Osteocyte (in vitro differentiated cells): ENCODE results near the gene FAM81A. TPM values are rescaled to one million over a fixed set of nuclear protein-coding genes. Genes with fewer than 3 reads are reported as not detected.
A peak's percentile ranks its signal among the peaks of the same experiment; 100 is the strongest.

ENCODE experiments used
- DNase-seq: peaks from one replicate; pipeline ENCODE4 v3.0.0; 2021; ENCODE audit warnings: mixed read lengths; ENCODE audit not compliant: unreplicated experiment; ENCODE audit errors: extremely low spot score
- H3K27ac Mint-ChIP-seq: one replicate; pipeline ENCODE4 v1.8.0; 2021; ENCODE audit warnings: mild to moderate bottlenecking, mixed read lengths; ENCODE audit not compliant: unreplicated experiment
- H3K27me3 Mint-ChIP-seq: one replicate; pipeline ENCODE4 v1.8.0; 2021; ENCODE audit warnings: mixed read lengths; ENCODE audit not compliant: unreplicated experiment
- H3K36me3 Mint-ChIP-seq: one replicate; pipeline ENCODE4 v1.8.0; 2021; ENCODE audit warnings: mixed read lengths; ENCODE audit not compliant: unreplicated experiment
- H3K4me1 Mint-ChIP-seq: one replicate; pipeline ENCODE4 v1.8.0; 2021; ENCODE audit warnings: mixed read lengths; ENCODE audit not compliant: unreplicated experiment
- H3K4me3 Mint-ChIP-seq: one replicate; pipeline ENCODE4 v1.8.0; 2021; ENCODE audit warnings: mild to moderate bottlenecking, moderate library complexity, mixed read lengths; ENCODE audit not compliant: unreplicated experiment
- H3K9me3 Mint-ChIP-seq: one replicate; pipeline ENCODE4 v1.8.0; 2021; ENCODE audit warnings: mixed read lengths; ENCODE audit not compliant: unreplicated experiment
- total RNA-seq: library from RNA; stranded (reverse); gene quantifications from 2 replicates; pipeline ENCODE4 v1.2.1, GENCODE V29; 2021
- TF ChIP-seq, protein P1 (sequence below): fragments of 200-600 bp; sonication (generic); IDR thresholded peaks from 2 replicates; pipeline ENCODE4 v1.5.0; 2021; ENCODE audit warnings: antibody characterized with exemption, mild to moderate bottlenecking, moderate library complexity

Gene FAM81A
- total RNA-seq, 1 donor from 2014 or later, result not detected

GRCh38 chr15:59531066-59531675 lies 93.2 kb downstream of the FAM81A start:
- no peak overlapping the region for H3K27ac Mint-ChIP-seq
- H3K4me1 Mint-ChIP-seq, result peaks cover 2% of the 10 kb centered on the region
- no peak for DNase-seq
- TF ChIP-seq, protein P1, sequence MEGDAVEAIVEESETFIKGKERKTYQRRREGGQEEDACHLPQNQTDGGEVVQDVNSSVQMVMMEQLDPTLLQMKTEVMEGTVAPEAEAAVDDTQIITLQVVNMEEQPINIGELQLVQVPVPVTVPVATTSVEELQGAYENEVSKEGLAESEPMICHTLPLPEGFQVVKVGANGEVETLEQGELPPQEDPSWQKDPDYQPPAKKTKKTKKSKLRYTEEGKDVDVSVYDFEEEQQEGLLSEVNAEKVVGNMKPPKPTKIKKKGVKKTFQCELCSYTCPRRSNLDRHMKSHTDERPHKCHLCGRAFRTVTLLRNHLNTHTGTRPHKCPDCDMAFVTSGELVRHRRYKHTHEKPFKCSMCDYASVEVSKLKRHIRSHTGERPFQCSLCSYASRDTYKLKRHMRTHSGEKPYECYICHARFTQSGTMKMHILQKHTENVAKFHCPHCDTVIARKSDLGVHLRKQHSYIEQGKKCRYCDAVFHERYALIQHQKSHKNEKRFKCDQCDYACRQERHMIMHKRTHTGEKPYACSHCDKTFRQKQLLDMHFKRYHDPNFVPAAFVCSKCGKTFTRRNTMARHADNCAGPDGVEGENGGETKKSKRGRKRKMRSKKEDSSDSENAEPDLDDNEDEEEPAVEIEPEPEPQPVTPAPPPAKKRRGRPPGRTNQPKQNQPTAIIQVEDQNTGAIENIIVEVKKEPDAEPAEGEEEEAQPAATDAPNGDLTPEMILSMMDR, result no peak
- H3K9me3 Mint-ChIP-seq, result no peaks in the 10 kb centered on the region
- H3K27me3 Mint-ChIP-seq, result peaks cover 19% of the 10 kb centered on the region
- no peaks in the 10 kb centered on the region for H3K36me3 Mint-ChIP-seq
- no peak overlapping the region for H3K4me3 Mint-ChIP-seq

- TF ChIP-seq, protein P1, result peak; percentile 82
- Mint-ChIP-seq H3K27ac (no peak overlapping the region), H3K9me3 (no peaks in the 10 kb centered on the region), H3K27me3 (peaks cover 24% of the 10 kb centered on the region), H3K36me3 (no peaks in the 10 kb centered on the region), H3K4me1 (peaks cover 2% of the 10 kb centered on the region), H3K4me3 (no peak overlapping the region)
- DNase-seq, result no peak
Observed at GRCh38 chr15:59532770-59533379, 94.9 kb downstream of the FAM81A start.

DNA sequence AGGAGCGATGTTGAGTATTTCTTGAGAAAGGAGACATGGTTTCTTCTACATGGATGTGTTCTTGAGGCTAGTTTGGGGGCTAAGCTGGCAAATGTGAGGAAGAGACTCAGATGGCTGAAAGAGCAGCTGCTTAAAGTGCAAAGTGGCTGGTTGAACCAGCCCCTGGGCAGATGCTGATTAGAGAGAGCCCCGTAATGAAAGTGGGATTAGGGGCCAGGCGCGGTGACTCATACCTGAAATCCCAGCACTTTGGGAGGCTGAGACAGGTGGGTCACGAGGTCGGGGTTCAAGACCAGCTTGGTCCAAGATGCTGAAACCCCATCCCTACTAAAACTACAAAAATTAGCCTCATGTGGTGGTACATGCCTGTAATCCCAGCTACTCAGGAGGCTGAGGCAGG lies 98.6 kb downstream of the FAM81A start:
- peaks cover 19% of the 10 kb centered on the region for H3K27me3 Mint-ChIP-seq
- no peak for DNase-seq
- H3K36me3 Mint-ChIP-seq, result no peaks in the 10 kb centered on the region
- no peak overlapping the region for H3K27ac Mint-ChIP-seq
- no peaks in the 10 kb centered on the region for H3K9me3 Mint-ChIP-seq
- TF ChIP-seq, protein P1, result no peak
- H3K4me3 Mint-ChIP-seq, result no peak overlapping the region
- no peaks in the 10 kb centered on the region for H3K4me1 Mint-ChIP-seq

DNA sequence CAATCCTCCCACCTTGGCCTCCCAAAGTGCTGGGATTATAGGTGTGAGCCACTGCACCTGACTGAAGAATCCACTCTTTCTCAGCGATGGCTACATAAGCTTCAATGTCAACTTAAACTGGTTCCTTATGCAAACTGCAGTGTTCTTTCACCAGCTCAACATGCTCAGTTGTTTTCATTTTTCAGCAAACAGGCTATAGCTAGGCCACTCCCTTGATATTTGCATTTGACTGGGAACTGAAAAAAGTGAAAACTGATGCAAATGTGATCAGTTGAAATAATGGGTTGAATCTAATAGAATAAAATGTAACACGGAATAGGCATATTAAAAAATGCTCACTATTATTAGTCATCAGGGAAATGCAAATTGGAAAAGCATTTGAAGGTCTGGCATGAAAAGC lies 99.4 kb downstream of the FAM81A start:
- Mint-ChIP-seq H3K27me3 (peaks cover 11% of the 10 kb centered on the region), H3K4me1 (no peaks in the 10 kb centered on the region), H3K36me3 (no peaks in the 10 kb centered on the region), H3K4me3 (no peak overlapping the region), H3K27ac (no peak overlapping the region), H3K9me3 (no peaks in the 10 kb centered on the region)
- no peak for DNase-seq
- TF ChIP-seq, protein P1, result no peak

DNA sequence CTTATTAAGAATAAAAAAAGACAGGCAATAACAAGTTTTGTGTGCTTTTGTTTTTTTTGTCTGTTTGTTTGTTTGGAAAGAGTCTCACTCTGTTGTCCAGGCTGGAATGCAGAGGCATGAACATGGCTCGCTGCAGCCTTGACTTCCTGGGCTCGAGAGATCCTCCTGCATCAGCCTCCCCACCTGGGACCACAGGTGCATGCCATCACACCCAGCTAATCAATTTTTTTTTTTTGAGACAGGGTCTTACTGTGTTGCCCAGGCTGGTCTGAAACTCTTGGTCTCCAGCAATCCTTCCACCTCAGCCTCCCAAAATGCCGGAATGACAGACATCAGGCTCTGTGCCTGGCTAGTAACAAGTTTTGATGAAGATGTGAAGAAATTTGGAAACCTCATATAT lies 100.5 kb downstream of the FAM81A start:
- Mint-ChIP-seq H3K4me1 (no peaks in the 10 kb centered on the region), H3K9me3 (no peaks in the 10 kb centered on the region), H3K36me3 (no peaks in the 10 kb centered on the region), H3K4me3 (no peak overlapping the region), H3K27me3 (peaks cover 15% of the 10 kb centered on the region), H3K27ac (no peak overlapping the region)
- TF ChIP-seq, protein P1, result no peak
- DNase-seq, result no peak
